ENCODE measurements around the gene MEX3D.

DNA sequence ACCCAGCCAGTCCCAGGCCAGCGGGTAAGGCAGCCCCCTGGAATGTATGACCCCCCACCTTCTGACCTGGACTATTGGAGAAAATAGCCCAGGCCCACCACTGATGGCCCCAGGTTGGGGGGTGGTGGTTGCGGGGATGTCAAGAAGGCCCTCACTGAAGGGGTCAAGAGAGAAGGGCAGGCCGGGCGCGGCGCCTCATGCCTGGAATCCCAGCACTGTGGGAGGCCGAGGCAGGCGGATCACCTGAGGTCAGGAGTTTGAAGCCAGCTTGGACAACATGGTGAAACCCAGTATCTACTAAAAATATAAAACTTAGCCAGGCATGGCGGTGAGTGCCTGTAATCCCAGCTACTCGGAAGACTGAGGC, 53.8 kb downstream of the MEX3D start:
- TF ChIP-seq, protein P1, sequence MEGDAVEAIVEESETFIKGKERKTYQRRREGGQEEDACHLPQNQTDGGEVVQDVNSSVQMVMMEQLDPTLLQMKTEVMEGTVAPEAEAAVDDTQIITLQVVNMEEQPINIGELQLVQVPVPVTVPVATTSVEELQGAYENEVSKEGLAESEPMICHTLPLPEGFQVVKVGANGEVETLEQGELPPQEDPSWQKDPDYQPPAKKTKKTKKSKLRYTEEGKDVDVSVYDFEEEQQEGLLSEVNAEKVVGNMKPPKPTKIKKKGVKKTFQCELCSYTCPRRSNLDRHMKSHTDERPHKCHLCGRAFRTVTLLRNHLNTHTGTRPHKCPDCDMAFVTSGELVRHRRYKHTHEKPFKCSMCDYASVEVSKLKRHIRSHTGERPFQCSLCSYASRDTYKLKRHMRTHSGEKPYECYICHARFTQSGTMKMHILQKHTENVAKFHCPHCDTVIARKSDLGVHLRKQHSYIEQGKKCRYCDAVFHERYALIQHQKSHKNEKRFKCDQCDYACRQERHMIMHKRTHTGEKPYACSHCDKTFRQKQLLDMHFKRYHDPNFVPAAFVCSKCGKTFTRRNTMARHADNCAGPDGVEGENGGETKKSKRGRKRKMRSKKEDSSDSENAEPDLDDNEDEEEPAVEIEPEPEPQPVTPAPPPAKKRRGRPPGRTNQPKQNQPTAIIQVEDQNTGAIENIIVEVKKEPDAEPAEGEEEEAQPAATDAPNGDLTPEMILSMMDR (IDR thresholded peaks at IDR 0.05): no peak
- no peak for TF ChIP-seq POLR2A (IDR thresholded peaks at IDR 0.05)
